HS-5 (cell line): ENCODE results near the gene PPP1R18.
"Not testable (repeated sequence)": the region's sequence is repeated elsewhere in the genome, so short reads cannot be mapped to it uniquely, and the experiment has no call there.

Experiments
- DNase-seq: peaks from one replicate; pipeline ENCODE4 v3.0.0-alpha.2; 2012; ENCODE audit warnings: low read depth

The PPP1R18 gene

GRCh38 chr6:30719791-30720737, 33.6 kb upstream of the PPP1R18 start, which contains the start of gene TUBB:
TSS of gene TUBB (plus strand) at chr6:30720352. CDS start at chr6:30720507, 155 bp downstream.
- DNase-seq, result peak; percentile 91

GRCh38 chr6:30719356-30719755, 32.9 kb upstream of the PPP1R18 start:
- DNase-seq, result no peak

DNA sequence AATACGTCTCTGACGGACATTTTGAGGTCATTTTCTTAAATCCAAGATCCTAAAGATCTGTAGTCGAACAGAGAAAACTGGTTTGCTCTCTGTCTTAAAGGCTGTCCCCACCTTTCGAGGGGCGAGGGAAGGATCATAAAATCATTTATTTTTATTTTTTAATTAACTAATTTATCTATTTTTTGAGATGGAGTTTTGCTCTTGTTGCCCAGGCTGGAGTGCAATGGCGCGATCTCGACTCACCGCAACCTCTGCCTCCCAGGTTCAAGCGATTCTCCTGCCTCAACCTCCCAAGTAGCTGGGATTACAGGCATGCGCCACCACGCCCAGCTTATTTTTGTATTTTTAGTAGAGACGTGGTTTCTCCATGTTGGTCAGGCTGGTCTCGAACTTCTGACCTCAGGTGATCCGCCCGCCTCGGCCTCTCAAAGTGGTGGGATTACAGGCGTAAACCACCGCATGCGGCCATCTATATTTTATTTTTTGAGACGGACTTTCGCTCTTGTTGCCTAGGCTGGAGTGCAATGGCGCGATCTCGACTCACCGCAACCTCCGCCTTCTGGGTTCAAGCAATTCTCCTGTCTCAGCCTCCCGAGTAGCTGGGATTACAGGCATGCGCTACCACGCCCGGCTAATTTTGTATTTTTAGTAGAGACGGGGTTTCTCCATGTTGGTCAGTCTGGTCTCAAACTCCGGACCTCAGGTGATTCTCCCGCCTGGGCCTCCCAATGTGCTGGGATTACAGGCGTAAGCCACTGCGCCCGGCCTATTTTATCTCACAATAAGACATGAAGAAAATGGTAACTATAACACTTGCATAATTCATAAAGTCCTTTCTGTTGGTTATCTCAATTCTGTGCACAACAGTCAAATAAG, 31.6 kb upstream of the PPP1R18 start:
- DNase-seq, result not testable (repeated sequence)

DNA sequence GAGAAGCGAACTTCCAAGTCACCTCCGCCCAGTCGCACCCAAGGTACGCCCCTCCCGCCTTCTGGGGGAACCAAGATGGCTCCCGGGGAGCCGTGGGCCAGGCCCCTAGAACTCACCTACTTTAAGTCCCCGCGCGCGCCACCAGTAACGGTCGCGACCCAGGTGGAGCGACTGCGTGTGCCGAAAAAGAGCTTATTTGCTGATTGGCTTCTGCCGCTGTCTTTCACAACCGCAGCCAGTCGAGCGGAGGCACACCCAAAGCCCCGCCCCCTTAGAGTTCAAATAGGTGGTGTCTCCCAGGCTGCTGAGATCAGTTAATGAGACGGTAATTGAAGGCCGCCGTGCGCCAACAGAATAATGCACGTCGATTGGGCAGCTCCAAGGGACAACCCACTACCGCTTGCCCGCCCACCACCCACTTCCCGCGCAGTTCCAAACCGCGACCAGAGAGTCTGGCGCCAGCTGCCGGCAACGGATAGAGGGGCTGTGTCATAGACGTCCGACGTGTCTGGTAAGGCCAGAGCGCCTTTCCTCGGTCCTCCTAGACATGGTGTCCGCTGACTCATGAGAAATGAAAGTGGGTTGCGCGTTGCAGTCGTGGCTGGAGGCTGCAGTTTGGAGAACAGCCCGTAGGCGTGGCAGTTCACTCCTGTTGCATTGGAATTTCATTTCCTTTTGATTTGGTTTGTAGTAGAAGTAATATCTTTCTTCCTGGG, 30.8 kb upstream of the PPP1R18 start, which contains the start of gene MDC1:
MDC1 (minus strand) TSS at position 153 of the 716 bp plus-strand sequence. CDS start 2,106 bp downstream, outside the sequence.
- peak; percentile 98 for DNase-seq

DNA sequence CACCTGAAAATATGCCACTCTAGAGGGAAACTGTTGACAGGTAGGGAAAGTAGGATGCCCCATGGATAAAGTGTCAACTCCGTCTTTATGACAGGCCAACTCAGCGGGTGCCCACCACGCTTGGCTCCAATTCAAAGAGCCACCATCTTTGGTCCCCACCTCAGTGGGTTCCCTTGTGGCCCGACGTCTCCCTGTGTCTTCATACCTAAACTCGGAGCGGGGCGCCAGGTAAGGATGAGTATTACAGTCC, 30.4 kb upstream of the PPP1R18 start:
- no peak for DNase-seq

GRCh38 chr6:30714263-30714662, 27.8 kb upstream of the PPP1R18 start:
- DNase-seq, result no peak

DNA sequence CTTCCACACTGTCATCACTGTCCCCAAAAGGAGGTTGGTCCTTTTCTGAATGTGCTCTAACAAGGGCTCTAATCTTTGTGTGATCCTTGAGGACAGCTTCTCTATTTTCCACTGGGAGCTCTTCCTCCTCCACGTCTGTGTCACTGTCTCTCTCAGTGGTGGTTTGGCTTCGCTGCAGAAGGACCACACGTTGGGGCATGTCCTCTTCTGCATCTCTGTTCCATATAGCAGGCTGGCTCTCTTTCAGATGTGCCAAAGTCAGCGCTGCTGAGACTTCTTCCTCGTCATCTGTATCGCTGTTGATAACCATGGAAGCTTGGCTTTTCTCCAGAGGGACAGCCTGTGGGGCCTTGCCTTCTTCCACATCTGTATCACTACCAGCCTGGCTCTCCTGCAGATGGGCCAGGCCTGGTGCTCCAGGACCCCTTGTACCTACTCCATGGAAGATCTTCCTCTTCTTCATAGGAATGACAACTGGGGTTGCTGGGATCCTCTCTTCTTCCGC, 26.0 kb upstream of the PPP1R18 start:
- DNase-seq, result no peak

GRCh38 chr6:30711758-30712380, 25.4 kb upstream of the PPP1R18 start:
- DNase-seq, result no peak

DNA sequence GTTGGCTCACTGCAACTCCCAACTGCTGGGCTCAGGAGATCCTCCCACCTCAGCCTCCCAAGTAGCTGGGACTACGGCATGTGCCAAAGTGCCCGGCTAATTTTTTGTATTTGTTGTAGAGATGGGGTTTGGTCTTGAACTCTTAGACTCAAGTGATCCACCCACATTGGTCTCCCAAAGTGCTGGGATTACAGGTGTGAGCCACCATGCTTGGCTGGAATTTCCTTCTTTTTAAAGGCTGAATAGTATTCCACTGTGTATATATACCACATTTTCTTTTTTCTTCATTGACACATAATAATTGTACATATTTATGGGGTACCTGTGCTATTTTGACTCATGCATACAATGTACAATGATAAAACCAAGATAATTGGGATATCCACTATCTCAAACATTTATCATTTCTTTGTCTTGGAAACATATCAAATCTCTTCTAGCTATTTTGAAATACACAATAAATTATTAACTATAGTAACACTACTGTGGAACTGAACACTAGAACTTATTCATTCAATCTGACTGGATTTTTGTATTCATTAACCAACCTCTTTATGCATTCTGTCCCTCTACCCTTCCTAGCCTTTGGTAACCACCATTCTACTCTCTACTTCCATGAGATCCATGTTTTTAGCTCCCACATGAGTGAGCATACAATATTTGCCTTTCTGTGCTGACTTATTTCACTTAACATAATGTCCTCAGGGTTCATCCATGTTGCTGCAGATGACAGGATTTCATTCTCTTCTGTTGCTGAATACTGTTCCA, 22.8 kb upstream of the PPP1R18 start:
- no peak for DNase-seq

- no peak for DNase-seq
These were observed 20.9 kb upstream of the PPP1R18 start for GRCh38 chr6:30707281-30707850.

- DNase-seq, result no peak
These were observed 19.2 kb upstream of the PPP1R18 start for GRCh38 chr6:30705620-30706019.

GRCh38 chr6:30703821-30704220, 17.4 kb upstream of the PPP1R18 start:
- no peak for DNase-seq

DNA sequence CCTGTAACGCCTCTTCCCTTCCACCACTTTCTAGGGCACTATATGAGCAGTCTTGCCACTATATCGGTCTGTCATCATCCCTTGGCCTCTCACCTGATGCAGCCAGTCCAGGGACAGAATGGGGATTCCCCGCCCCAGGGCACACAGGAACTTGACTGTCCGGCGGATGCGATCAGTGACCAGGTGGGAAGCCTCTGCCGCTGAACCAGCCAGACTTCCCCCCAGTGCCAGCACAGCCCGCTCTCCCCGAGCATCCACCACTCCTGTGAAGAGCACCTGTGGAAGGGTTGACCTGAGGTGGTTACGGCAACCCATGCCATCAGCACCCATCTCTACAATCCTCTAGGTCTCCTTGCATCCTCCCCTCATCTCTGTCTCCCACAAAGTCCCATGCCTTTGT, 16.6 kb upstream of the PPP1R18 start:
- no peak for DNase-seq

GRCh38 chr6:30700340-30700739, 13.9 kb upstream of the PPP1R18 start:
- DNase-seq, result no peak

- no peak for DNase-seq
These were observed 10.0 kb upstream of the PPP1R18 start for GRCh38 chr6:30696432-30696831.

GRCh38 chr6:30691208-30691847, 4.9 kb upstream of the PPP1R18 start:
- no peak for DNase-seq

GRCh38 chr6:30690403-30691207, 4.2 kb upstream of the PPP1R18 start, which contains the start of gene NRM:
TSS of gene NRM (minus strand) at chr6:30690984. CDS start at chr6:30690974, 10 bp downstream.
- DNase-seq, result peak; percentile 77

DNA sequence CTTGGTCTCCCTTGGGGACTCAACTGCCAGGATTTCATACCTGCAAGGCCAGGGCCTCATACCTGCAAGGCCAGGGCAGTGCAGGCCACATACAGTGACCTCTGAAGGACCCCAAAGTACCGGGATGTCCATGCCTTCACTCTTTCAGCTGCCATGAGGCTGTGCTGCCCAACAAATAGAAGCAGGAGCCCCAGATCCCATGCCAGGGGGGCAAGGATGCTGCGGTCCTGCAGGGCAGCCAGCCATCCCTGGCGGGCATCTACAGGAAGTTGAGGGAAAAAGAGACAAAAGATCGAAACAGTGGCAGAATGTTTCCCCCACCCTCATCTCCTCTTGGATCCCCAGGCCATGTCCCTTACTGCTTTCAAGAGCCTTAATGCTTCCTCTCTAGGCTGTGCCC, 3.5 kb upstream of the PPP1R18 start:
- no peak for DNase-seq
